ENCODE data around the gene SPOCK1. TPM values are rescaled to one million over a fixed set of nuclear protein-coding genes. Genes with fewer than 3 reads are reported as not detected.

The SPOCK1 gene
- total RNA-seq, 1 experiment from 2014 or later, result 10.9 TPM

GRCh38 chr5:137263371-137264005 lies 235.6 kb downstream of the SPOCK1 start:
- H2BK20ac ChIP-seq (ENCODE audit: low read depth, low read length, poor library complexity, severe bottlenecking), result no peak overlapping the region
- no peak overlapping the region for H2BK12ac ChIP-seq (ENCODE audit: insufficient read length, low read depth, low read length)
- no peaks in the 10 kb centered on the region for H3K9me3 Mint-ChIP-seq
- no peak overlapping the region for H4K91ac ChIP-seq (ENCODE audit: insufficient read length, low read depth, low read length)
- no peaks in the 10 kb centered on the region for H3K23me2 ChIP-seq (ENCODE audit: insufficient read length, low read depth, low read length, poor library complexity, severe bottlenecking)
- no peak overlapping the region for H3K4me2 ChIP-seq (ENCODE audit: insufficient read depth, insufficient read length, low read length)
- H3K9me3 ChIP-seq (ENCODE audit: control insufficient read depth, low read depth, low read length), result no peaks in the 10 kb centered on the region
- no peak overlapping the region for H3K14ac ChIP-seq (ENCODE audit: insufficient read depth, low read length)
- no peak overlapping the region for H3K27ac ChIP-seq (ENCODE audit: insufficient read length, low read depth, low read length)
- no peak overlapping the region for H3K18ac ChIP-seq (ENCODE audit: insufficient read length, low read depth, low read length)
- H2AK5ac ChIP-seq (ENCODE audit: insufficient read length, low read length), result no peak overlapping the region
- no peak overlapping the region for H3K56ac ChIP-seq (ENCODE audit: insufficient read length, low read depth, low read length)
- H3K23ac ChIP-seq (ENCODE audit: insufficient read length, low read depth, low read length), result no peak overlapping the region
- H3K4ac ChIP-seq (ENCODE audit: low read depth, low read length), result no peak overlapping the region
- no peak overlapping the region for H2AFZ ChIP-seq (ENCODE audit: low read length)
- H3K79me2 ChIP-seq (ENCODE audit: insufficient read depth, low read length), result no peaks in the 10 kb centered on the region
- no peak overlapping the region for H3T11ph ChIP-seq (ENCODE audit: low read length)
- no peak overlapping the region for H4K8ac ChIP-seq (replicated peaks; ENCODE audit: insufficient read length, low read depth, low read length)
- no peak overlapping the region for H2BK120ac ChIP-seq (ENCODE audit: low read depth, low read length, poor library complexity, severe bottlenecking)
- WGBS (ENCODE audit: extremely low coverage, insufficient read length, low lambda C conversion rate), result no CpG with 5 or more reads among the region's 5 CpGs
- no peak overlapping the region for H3K4me3 Mint-ChIP-seq
- no peaks in the 10 kb centered on the region; a peak in 1 of 7 replicates for H3K36me3 Mint-ChIP-seq (ENCODE audit: insufficient read depth in 1 of 3, low read depth in 3 of 3)
- H3K79me1 ChIP-seq (ENCODE audit: insufficient read depth, low read depth, low read length, poor library complexity, severe bottlenecking), result no peaks in the 10 kb centered on the region
- no peak overlapping the region for H3K27ac Mint-ChIP-seq
- H4K5ac ChIP-seq (ENCODE audit: insufficient read length, low read depth, low read length), result no peak overlapping the region
- no peak overlapping the region for H2BK5ac ChIP-seq (ENCODE audit: insufficient read length, low read length)
- H3K27me3 ChIP-seq (ENCODE audit: insufficient read depth, low read length), result no peaks in the 10 kb centered on the region
- no peaks in the 10 kb centered on the region for H3K27me3 Mint-ChIP-seq (ENCODE audit: low read depth)
- H4K20me1 ChIP-seq (ENCODE audit: control insufficient read depth, insufficient read depth, insufficient read length), result no peaks in the 10 kb centered on the region
- DNase-seq, result no peak
- no peak for TF ChIP-seq CTCF (conservative IDR thresholded peaks at IDR 0.05)
- peaks cover 2 to 6% of the 10 kb centered on the region in 2 experiments; a peak in 2 of 4 replicates for H3K4me1 Mint-ChIP-seq
- H3K4me1 ChIP-seq (ENCODE audit: insufficient read depth, low read length), result no peaks in the 10 kb centered on the region
- H3K9ac ChIP-seq (ENCODE audit: extremely low read depth, insufficient read length, low read length), result no peak overlapping the region
- no peak overlapping the region for H2BK15ac ChIP-seq (ENCODE audit: low read depth, low read length)

All from H9 (cell line).